Esophagus (tissue), 2 donors: ENCODE data around the gene RASA3. TPM values are rescaled to one million over a fixed set of nuclear protein-coding genes. Genes with fewer than 3 reads are reported as not detected.
A peak's percentile ranks its signal among the peaks of the same experiment; 100 is the strongest.
"Not testable (repeated sequence)": the region's sequence is repeated elsewhere in the genome, so short reads cannot be mapped to it uniquely, and the experiment has no call there.

Experiments used
- H3K27ac ChIP-seq, 2 donors: one replicate each; pipeline ENCODE4 v1.5.1; 2013; ENCODE audit warnings: low read depth in 2 of 2, mild to moderate bottlenecking in 2 of 2, inconsistent platforms in 1 of 2, low read length in 1 of 2, moderate library complexity in 1 of 2
- H3K27me3 ChIP-seq, 2 donors: one replicate each; pipeline ENCODE4 v1.6.1; 2013; ENCODE audit warnings: low read length in 2 of 2, control low read depth in 1 of 2, mild to moderate bottlenecking in 1 of 2; ENCODE audit not compliant: insufficient read depth in 2 of 2, control insufficient read depth in 1 of 2
- H3K36me3 ChIP-seq, 2 donors: one replicate each; pipeline ENCODE4 v1.6.1; 2013; ENCODE audit warnings: low read length in 1 of 2; ENCODE audit not compliant: control insufficient read depth in 2 of 2, insufficient read depth in 2 of 2
- H3K4me1 ChIP-seq, 2 donors: one replicate each; pipeline ENCODE4 v1.6.1; 2013; ENCODE audit warnings: low read length in 1 of 2; ENCODE audit not compliant: control insufficient read depth in 2 of 2, insufficient read depth in 2 of 2
- H3K4me3 ChIP-seq, 2 donors: one replicate each; pipeline ENCODE4 v1.5.1; 2013; ENCODE audit warnings: low read length in 2 of 2, mild to moderate bottlenecking in 2 of 2, low read depth in 1 of 2, moderate library complexity in 1 of 2
- H3K9me3 ChIP-seq, 2 donors: one replicate each; pipeline ENCODE4 v1.6.1; 2013; ENCODE audit warnings: mild to moderate bottlenecking in 2 of 2, low read depth in 1 of 2, low read length in 1 of 2, moderate library complexity in 1 of 2; ENCODE audit not compliant: control insufficient read depth in 2 of 2, insufficient read depth in 1 of 2
- WGBS, 2 donors: extraction: QIAGEN DNeasy Blood & Tissue Kit; methylation state at CpG; one replicate each; pipeline ENCODE4 v1.1.7; 2013; 5-methylcytosine and 5-hydroxymethylcytosine counted together
- polyA plus RNA-seq, 2 donors: library from polyadenylated mRNA; stranded (reverse); fragments of 200-250 nt; gene quantifications; one replicate each; pipeline ENCODE4 v1.2.3, GENCODE V29; 2013
- donor health status: healthy with polysubstance abuse.
- donor health status: Bipolar disorder and iron deficiency.

The RASA3 gene
- polyA plus RNA-seq, 2 donors = 1.5 to 1.8 TPM

DNA sequence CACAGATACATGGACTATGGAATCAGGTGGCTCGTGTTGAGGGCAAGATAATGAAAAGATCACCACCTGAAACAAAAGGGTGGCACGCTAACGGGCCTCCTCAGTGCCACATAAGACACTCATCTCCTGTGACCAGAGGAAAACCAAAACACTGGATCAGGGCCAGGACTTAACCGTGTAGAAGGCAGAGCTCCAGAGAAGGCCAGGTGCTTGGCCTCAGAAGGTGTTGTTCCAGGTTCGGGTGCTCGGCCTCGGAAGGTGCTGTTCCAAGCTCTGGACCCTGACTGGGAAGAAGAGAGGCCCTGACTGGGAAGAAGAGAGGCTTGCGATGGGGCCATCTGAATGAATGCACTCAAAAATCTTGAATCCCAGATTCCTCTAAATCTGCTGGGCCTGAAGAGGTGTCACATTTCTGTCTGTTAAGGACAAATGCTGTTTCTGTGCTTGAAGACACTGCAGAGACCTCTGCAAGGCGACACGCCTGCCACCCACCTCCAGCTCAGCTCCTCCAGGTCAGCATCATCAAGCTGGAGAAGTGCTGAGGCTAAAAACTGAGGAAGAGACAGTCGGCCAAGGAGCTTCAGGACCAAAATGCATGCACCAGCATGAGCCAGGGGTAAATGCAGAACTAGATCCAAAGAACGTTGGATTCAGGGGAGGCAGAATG is 2.7 kb upstream of the RASA3 start:
- H3K9me3 ChIP-seq = no peaks in the 10 kb centered on the region
- H3K27me3 ChIP-seq = peaks cover 0 to 2% of the 10 kb centered on the region in 2 donors
- WGBS, 2 donors = 49 to 51% methylated on average over 12 of the region's 12 CpGs
- H3K36me3 ChIP-seq = no peaks in the 10 kb centered on the region
- H3K27ac ChIP-seq = no peak overlapping the region
- H3K4me3 ChIP-seq = no peak overlapping the region
- peaks cover 5 to 19% of the 10 kb centered on the region in 2 donors for H3K4me1 ChIP-seq

DNA sequence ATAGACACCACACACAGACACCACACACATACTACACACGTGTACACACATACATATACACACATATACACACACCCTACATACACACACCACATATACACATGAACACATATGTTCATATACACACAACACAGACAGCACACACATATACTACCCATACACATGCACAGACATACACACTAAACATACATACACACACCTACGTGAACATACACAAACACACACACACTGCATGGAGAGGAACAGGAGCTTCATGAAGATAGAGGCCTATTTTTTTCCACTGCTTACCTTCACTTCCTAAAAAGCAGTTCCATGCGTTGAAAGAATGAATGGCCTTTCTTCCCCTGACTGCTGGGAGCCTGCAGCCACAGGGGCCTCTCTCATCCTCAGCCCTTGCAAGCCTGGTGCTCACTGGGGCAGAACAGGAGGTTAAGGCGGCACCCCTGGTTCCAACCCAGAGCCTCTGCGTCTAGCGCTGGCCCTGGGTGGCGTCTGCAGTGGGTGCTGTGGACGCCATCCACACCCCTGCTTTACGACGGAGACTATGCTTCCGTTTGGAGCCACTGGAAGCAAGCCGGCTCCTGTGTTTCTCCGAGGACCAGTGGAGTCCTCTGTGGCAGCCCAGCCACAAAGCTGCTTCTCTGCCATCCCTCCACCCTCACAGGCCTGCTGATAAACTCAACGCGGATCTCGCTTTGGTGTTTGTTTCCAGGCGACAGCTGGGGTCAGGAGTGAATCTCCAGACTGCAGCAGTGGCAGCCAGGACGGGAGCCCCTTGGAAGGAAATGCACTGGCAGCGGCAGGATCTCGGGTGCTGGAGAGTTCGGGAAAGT is 1.9 kb upstream of the RASA3 start:
- Histone ChIP-seq H3K9me3 (no peaks in the 10 kb centered on the region), H3K27ac (peak overlapping the region in 1 of 2 donors; percentile 19), H3K4me3 (no peak overlapping the region), H3K27me3 (peaks cover 0 to 2% of the 10 kb centered on the region in 2 donors), H3K4me1 (peaks cover 10 to 19% of the 10 kb centered on the region in 2 donors), H3K36me3 (no peaks in the 10 kb centered on the region)
- 53 to 54% methylated on average over 21 of the region's 21 CpGs for whole genome bisulfite sequencing, 2 donors

DNA sequence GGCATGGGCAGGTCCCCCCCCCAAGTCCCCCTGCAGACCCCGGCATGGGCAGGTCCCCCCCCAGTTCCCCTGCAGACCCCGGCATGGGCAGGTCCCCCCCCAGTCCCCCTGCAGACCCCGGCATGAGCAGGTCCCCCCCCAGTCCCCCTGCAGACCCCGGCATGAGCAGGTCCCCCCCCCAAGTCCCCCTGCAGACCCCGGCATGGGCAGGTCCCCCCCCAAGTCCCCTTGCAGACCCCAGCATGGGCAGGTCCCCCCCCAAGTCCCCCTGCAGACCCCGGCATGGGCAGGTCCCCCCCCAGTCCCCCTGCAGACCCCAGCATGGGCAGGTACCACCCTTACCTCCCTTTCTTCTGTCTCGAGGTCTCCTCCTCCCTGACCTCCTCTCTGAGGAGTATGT is 1.1 kb upstream of the RASA3 start:
- H3K36me3 ChIP-seq, H3K27ac ChIP-seq, H3K9me3 ChIP-seq, H3K4me3 ChIP-seq, H3K27me3 ChIP-seq: not testable (repeated sequence)
- 70 to 72% methylated on average over 6 to 7 of the region's 7 CpGs for WGBS, 2 donors
- peaks cover 11 to 19% of the 10 kb centered on the region in 2 donors for H3K4me1 ChIP-seq

DNA sequence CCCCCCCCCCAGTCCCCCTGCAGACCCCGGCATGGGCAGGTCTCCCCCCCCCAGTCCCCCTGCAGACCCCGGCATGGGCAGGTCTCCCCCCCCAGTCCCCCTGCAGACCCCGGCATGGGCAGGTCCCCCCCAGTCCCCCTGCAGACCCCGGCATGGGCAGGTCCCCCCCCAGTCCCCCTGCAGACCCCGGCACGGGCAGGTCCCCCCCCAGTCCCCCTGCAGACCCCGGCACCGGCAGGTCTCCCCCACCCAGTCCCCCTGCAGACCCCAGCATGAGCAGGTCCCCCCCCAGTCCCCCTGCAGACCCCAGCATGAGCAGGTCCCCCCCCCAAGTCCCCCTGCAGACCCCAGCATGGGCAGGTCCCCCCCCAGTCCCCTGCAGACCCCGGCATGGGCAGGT is 703 bp upstream of the RASA3 start:
- H3K27me3 ChIP-seq, H3K36me3 ChIP-seq, H3K27ac ChIP-seq, H3K9me3 ChIP-seq, H3K4me3 ChIP-seq: not testable (repeated sequence)
- WGBS, 2 donors = 8 to 44% methylated on average over 2 to 7 of the region's 9 CpGs
- peaks cover 14 to 19% of the 10 kb centered on the region in 2 donors for H3K4me1 ChIP-seq

DNA sequence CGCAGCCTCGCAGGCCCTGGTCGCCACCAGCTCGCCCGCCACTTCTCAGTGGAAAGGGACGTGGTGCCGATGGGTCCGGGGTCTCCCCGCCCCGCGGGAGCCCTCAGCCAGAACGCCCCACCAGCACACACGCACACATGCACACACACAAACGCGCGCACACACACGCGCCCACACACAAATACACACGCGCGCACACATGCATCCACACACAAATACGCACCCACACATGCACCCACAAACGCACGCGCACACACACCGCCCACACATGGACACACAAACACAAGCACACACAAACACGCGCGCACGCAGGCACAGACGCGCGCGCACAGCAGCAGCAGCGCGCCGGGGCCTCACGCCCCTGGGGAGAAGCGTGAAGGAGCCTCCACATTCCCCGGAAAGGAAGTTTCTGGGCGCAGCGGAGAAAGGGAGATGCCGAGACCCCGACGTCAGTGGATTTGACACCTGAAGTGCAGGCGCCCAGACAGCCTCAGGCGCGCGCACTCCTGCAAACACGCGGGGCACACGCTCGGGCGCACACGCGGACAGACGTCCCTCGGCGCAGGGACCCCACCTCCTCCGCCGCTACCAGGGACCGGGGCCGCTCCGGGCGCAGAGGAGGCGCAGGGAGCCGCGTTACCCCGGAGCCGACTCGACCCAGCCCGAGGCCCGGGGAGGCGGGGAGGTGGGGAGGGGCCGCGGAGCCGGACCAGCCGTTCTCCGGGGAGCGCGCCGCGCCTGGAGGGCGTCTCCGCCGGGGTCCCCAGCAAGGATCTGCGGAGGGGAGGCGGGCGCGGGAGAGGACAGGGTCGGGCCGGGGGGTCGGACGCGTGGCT is 622 bp downstream of the RASA3 start:
- peaks cover 0 to 2% of the 10 kb centered on the region in 2 donors for H3K27me3 ChIP-seq
- H3K4me1 ChIP-seq = peaks cover 14 to 19% of the 10 kb centered on the region in 2 donors
- H3K27ac ChIP-seq = peak overlapping the region; percentile 76 to 79
- peak overlapping the region; percentile 46 to 57 for H3K4me3 ChIP-seq
- WGBS, 2 donors = 0 to 1% methylated on average over 85 to 95 of the region's 95 CpGs
- H3K9me3 ChIP-seq = no peaks in the 10 kb centered on the region
- no peaks in the 10 kb centered on the region for H3K36me3 ChIP-seq

DNA sequence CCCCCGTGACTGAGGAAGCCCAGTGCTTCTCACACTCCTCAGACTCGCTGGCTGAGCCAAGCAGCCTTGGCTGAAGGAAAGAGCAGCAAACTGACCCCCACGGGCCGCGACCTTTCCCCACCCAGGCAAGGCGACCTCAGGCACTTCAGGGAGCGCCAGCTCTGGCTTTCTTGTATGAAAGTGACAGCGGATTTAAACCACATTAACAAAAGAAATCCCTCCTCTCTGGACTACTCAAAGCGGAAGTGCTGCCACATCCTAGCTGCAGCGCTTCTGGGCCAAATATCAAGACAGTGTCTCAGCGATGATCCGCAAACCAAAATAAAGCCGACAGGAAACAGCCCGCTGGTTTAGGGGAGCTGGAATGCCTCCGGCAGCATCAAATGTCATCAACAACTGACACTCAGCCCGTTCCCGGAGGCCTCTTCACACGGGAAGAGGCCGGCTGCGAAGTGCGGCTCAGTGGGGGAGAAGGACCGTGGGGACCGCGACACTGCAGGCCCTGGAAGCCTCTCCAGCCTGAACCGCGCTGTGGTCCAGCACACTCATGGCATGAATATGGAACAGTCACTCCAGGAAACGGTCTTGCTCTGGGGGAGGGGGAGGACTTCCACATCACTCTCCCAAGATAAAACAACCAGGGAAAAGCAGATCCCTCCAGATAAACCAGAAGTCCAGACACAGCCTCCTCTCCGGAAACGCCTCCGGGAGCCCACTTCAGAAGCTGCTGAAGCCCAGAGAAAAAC is 1.4 kb downstream of the RASA3 start:
- peaks cover 0 to 2% of the 10 kb centered on the region in 2 donors for H3K27me3 ChIP-seq
- peak overlapping the region; percentile 46 to 57 for H3K4me3 ChIP-seq
- H3K27ac ChIP-seq = peak overlapping the region; percentile 76 to 79
- peaks cover 14 to 19% of the 10 kb centered on the region in 2 donors for H3K4me1 ChIP-seq
- H3K36me3 ChIP-seq = no peaks in the 10 kb centered on the region
- H3K9me3 ChIP-seq = no peaks in the 10 kb centered on the region
- WGBS, 2 donors = 2 to 13% methylated on average over 29 to 30 of the region's 30 CpGs

DNA sequence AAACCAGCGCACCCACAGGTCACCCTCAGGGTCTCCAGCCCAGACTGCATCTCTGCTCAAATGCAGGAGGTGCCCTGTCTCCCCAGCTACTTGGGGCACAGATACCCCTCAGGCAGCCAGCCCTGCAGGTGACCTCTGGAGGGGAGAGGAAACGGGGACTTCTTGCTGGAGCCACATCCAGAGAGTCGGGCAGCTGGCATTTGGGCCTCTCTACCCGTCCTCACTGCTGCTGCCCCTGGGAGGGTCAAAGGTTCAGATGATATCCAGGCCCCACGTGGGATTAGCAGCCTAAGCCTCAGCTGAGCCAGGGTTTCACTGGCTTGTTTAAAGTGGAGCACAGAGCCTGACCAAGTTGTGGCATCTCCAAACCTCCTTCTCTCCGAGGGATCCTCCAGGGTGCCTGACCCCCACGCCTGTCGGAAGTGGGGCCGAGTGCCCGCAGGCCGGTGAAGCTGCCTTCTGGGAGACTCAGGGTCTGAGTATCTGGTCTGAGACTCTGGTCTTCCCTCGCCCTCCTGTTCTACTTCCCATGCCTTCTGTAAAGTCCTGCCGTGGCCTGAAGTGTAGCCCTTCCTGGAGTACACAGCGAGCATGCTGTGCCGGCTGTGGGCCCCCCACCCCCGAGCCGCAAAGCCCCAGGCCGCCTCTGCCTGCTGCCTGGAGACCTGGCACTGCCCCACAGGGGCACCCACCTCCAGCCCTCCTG is 2.1 kb downstream of the RASA3 start:
- whole genome bisulfite sequencing, 2 donors = 50 to 53% methylated on average over 18 of the region's 18 CpGs
- H3K27me3 ChIP-seq = peaks cover 0 to 2% of the 10 kb centered on the region in 2 donors
- peaks cover 14 to 17% of the 10 kb centered on the region in 2 donors for H3K4me1 ChIP-seq

DNA sequence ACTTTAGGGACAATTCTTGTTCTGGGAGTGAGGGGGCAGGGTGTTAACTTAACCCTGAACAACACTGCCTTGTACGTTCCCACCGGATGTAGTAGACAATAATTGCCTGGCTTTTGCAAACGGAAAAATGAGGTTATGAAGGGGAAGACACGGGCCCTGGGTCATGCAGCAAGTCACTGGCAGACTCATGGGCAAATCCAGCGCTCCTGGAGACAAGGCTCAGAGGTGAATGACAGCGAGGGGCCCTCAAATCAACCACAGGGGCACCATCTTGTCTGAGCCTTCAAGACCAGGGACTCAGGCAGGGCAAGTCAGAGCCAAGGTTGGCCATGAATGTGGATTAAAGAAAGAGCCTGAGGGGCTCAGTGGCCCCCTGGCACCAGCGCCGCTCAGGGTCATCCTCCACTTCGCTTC is 2.8 kb downstream of the RASA3 start:
- Histone ChIP-seq H3K27ac (peak overlapping the region in 1 of 2 donors; percentile 76), H3K9me3 (no peaks in the 10 kb centered on the region), H3K36me3 (no peaks in the 10 kb centered on the region), H3K4me1 (peaks cover 14 to 17% of the 10 kb centered on the region in 2 donors), H3K4me3 (no peak overlapping the region), H3K27me3 (peaks cover 0 to 2% of the 10 kb centered on the region in 2 donors)
- 66 to 69% methylated on average over 9 of the region's 9 CpGs for WGBS, 2 donors

More for the DNA sequence above, 2.1 kb downstream of the RASA3 start:
- Histone ChIP-seq H3K9me3 (no peaks in the 10 kb centered on the region), H3K4me3 (peak overlapping the region; percentile 46 to 57), H3K36me3 (no peaks in the 10 kb centered on the region), H3K27ac (peak overlapping the region; percentile 76 to 79)
